ENCODE data around the gene TRIM44.

DNA sequence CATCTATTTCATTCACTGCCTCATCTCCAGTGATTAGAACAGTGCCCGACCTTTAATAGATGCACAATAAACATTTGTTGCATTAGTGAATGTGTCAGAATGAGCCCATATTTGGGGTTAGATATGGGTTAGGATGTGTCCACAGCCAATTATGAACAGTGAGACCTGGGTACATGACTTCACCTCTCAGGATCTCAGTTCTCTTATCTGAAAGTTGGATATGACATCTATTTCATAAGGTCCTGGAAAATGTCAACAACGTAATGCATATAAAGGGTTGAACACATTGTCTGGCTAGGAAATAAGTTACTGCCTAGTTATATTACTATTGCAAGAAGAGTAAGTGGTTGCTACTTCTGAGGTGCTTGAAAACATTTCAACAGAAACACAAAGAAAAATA lies 201.6 kb downstream of the TRIM44 start:
- TF ChIP-seq, protein P1, sequence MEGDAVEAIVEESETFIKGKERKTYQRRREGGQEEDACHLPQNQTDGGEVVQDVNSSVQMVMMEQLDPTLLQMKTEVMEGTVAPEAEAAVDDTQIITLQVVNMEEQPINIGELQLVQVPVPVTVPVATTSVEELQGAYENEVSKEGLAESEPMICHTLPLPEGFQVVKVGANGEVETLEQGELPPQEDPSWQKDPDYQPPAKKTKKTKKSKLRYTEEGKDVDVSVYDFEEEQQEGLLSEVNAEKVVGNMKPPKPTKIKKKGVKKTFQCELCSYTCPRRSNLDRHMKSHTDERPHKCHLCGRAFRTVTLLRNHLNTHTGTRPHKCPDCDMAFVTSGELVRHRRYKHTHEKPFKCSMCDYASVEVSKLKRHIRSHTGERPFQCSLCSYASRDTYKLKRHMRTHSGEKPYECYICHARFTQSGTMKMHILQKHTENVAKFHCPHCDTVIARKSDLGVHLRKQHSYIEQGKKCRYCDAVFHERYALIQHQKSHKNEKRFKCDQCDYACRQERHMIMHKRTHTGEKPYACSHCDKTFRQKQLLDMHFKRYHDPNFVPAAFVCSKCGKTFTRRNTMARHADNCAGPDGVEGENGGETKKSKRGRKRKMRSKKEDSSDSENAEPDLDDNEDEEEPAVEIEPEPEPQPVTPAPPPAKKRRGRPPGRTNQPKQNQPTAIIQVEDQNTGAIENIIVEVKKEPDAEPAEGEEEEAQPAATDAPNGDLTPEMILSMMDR (IDR thresholded peaks at IDR 0.05; ENCODE audit: low read length) = no peak
- no peak for TF ChIP-seq EZH2 (IDR thresholded peaks at IDR 0.05; ENCODE audit: borderline replicate concordance, low read length)

Data from OCI-LY1 (cell line).